Measurements from ENCODE around the gene TMEM138.
"Not testable (repeated sequence)": the region's sequence is repeated elsewhere in the genome, so short reads cannot be mapped to it uniquely, and the experiment has no call there.

The TMEM138 gene

DNA sequence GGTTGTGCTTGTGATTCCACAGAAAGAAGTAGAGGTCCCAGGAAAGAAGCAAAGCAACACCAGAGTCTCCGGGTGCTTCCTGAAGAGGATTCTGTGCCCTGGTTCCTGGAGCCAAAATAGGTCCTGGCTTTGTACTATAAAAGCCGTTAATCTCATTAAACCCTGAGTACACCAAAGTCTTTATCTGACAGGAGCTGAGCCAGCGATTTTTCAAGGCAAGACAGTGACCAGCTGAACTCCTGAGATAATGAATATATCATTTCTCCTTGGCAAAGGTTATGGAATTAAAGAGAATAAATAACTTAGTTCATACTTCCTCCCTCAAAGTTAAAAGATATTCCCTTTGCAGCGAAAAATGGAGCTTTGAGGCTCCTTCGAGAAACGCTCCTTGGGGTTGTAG, 5.2 kb downstream of the TMEM138 start:
- H3K27ac ChIP-seq (ENCODE audit: low read depth, low read length, severe bottlenecking): no peak overlapping the region

DNA sequence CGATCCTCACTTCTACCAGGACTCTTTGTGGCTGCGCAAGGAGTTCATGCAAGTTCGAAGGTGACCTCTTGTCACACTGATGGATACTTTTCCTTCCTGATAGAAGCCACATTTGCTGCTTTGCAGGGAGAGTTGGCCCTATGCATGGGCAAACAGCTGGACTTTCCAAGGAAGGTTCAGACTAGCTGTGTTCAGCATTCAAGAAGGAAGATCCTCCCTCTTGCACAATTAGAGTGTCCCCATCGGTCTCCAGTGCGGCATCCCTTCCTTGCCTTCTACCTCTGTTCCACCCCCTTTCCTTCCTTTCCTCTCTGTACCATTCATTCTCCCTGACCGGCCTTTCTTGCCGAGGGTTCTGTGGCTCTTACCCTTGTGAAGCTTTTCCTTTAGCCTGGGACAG, 6.5 kb downstream of the TMEM138 start:
- WGBS, 2 experiments (ENCODE audit: insufficient coverage in 2 of 2): 96 to 97% methylated on average over 7 of the region's 7 CpGs
- Histone ChIP-seq H3K4me1 (ENCODE audit: control insufficient read depth, insufficient read depth, low read length, poor library complexity, severe bottlenecking) (no peaks in the 10 kb centered on the region), H3K4me3 (ENCODE audit: extremely low read depth, insufficient read depth, low read length, poor library complexity, severe bottlenecking) (no peak overlapping the region), H3K36me3 (ENCODE audit: control insufficient read depth, insufficient read depth, low read length) (peaks cover 90% of the 10 kb centered on the region), H3K27ac (ENCODE audit: low read depth, low read length, severe bottlenecking) (no peak overlapping the region), H3K9me3 (ENCODE audit: control insufficient read depth, low read length) (peaks cover 10% of the 10 kb centered on the region)

More for the DNA sequence above, 5.2 kb downstream of the TMEM138 start:
- peaks cover 84% of the 10 kb centered on the region for H3K36me3 ChIP-seq (ENCODE audit: control insufficient read depth, insufficient read depth, low read length)
- no peak overlapping the region for H3K4me3 ChIP-seq (ENCODE audit: extremely low read depth, insufficient read depth, low read length, poor library complexity, severe bottlenecking)
- WGBS, 2 experiments (ENCODE audit: insufficient coverage in 2 of 2): 92 to 97% methylated on average over 2 to 6 of the region's 6 CpGs
- peaks cover 5% of the 10 kb centered on the region for H3K4me1 ChIP-seq (ENCODE audit: control insufficient read depth, insufficient read depth, low read length, poor library complexity, severe bottlenecking)
- peaks cover 7% of the 10 kb centered on the region for H3K9me3 ChIP-seq (ENCODE audit: control insufficient read depth, low read length)

DNA sequence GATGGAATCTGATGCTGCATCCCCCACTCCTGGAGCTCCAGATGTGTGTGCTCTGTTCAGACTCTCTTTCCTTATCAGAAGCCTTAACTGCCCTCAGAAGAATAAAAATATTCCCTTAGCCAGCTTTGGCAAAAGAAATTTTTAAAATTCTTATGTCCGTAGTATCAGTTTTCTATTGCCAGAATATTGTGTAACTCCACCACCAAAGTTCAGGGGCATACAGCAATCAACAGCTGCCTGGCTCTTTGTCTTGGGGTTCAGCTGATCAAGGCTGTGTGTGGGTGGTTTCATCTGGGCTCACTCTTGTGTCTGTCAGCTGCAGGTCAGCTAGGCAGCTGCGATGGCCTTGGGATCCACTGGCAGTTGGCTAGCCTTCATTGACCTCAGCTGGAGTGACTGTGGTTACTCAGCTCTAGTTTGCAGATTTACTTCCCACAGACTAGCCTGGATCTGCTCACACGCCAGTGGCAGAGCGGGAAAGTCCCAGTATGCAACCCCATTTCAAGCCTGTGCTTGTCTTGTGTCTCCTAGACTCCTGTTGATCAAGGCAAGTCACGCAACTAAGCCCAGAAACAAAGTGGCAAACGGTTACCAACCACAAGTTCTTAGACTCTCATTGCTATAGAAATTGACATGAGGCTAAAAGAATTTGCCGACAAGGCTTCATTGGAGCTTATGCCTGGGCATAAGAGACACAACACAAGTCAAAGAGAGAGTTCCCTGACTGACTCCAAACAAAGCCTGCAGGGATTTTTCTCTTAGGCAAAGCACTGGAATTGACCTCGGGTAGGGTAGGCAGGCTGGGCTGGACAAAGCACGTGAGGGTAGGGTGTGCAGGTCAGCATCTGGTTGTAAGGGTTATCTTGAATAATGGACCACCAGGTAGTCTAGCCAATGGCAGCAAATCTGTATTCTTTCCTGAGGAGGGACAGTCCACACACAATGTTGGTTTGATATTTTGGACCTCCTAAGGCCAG, 7.5 kb downstream of the TMEM138 start:
- H3K36me3 ChIP-seq (ENCODE audit: control insufficient read depth, insufficient read depth, low read length): peaks cover 88% of the 10 kb centered on the region

DNA sequence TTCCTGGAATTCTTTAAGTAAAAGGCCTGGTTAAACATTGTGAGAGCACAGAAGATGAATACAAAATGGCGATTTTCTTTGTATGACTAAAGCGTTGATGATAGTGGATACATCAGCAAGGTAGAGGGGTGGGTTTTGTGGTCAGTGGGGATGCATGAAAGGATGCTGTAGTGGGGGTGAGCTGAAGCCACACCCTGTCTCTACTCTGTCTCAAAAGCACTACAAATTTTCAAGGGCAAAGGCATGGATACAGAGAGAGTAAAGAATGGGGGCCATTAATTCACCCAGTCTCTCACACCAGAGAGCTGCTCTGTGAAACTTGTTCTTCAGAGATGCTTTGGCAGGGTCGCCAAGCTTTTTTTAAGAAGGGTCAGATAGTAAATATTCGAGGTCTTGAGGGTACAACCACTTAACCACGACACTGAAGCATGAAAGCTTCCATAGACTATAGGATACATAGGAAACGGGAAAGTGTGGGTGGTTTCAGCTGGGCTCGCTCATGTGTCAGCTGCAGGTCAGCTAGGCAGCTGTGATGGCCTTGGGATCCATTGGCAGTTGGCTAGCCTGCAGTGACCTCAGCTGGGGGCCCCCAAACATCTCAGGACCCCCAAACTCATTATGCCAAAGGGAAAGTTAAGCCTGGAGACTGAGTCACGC, 8.3 kb downstream of the TMEM138 start:
- 93 to 98% methylated on average over 7 of the region's 8 CpGs for WGBS, 2 experiments (ENCODE audit: insufficient coverage in 2 of 2)
- H3K36me3 ChIP-seq (ENCODE audit: control insufficient read depth, insufficient read depth, low read length): peaks cover 88% of the 10 kb centered on the region
- no peak overlapping the region for H3K27ac ChIP-seq (ENCODE audit: low read depth, low read length, severe bottlenecking)
- H3K4me1 ChIP-seq (ENCODE audit: control insufficient read depth, insufficient read depth, low read length, poor library complexity, severe bottlenecking): no peaks in the 10 kb centered on the region
- H3K9me3 ChIP-seq (ENCODE audit: control insufficient read depth, low read length): peaks cover 20% of the 10 kb centered on the region
- no peak overlapping the region for H3K4me3 ChIP-seq (ENCODE audit: extremely low read depth, insufficient read depth, low read length, poor library complexity, severe bottlenecking)

More for the DNA sequence above, 7.5 kb downstream of the TMEM138 start:
- no peak overlapping the region for H3K27ac ChIP-seq (ENCODE audit: low read depth, low read length, severe bottlenecking)
- 97 to 99% methylated on average over 8 of the region's 9 CpGs for WGBS, 2 experiments (ENCODE audit: insufficient coverage in 2 of 2)
- H3K9me3 ChIP-seq (ENCODE audit: control insufficient read depth, low read length): peaks cover 16% of the 10 kb centered on the region
- H3K4me1 ChIP-seq (ENCODE audit: control insufficient read depth, insufficient read depth, low read length, poor library complexity, severe bottlenecking): no peaks in the 10 kb centered on the region
- H3K4me3 ChIP-seq (ENCODE audit: extremely low read depth, insufficient read depth, low read length, poor library complexity, severe bottlenecking): no peak overlapping the region

DNA sequence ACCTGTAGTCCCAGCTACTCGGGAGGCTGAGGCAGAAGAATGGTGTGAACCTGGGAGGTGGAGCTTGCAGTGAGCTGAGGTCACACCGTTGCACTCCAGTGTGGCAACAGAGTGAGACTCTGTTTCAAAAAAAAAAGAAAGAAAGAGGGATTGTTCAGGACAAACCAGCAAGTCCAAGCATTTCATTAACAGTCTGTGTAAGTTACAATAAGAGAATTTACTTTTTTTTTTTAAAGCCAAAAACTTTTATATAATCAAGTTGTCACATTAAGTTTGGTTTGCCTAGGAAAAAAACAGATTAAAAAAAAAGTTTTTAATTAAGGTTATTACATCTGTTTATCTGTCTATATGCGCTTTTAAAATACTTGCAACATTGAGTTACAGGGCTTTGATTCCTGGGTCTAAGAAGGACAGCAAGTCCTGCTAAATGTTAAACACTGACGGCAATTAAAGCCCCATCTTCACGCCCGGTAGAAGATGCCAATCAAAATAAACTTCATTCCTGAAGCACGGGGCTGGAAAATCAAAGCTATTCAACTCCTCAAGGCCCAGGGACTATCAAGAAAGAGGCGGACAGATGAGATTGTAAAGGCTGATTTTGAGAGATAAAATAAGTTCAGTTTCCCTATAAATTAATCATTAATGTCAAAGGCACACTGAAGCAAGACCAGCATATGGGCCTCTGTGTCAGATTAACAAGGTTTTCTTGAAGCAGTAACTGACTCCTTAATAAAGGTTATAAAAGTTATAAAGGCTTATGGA, 10.7 kb downstream of the TMEM138 start:
- 95 to 96% methylated on average over 5 to 7 of the region's 8 CpGs for WGBS, 2 experiments (ENCODE audit: insufficient coverage in 2 of 2)
- H3K36me3 ChIP-seq (ENCODE audit: control insufficient read depth, insufficient read depth, low read length): peaks cover 78% of the 10 kb centered on the region
- no peaks in the 10 kb centered on the region for H3K4me1 ChIP-seq (ENCODE audit: control insufficient read depth, insufficient read depth, low read length, poor library complexity, severe bottlenecking)
- no peak overlapping the region for H3K4me3 ChIP-seq (ENCODE audit: extremely low read depth, insufficient read depth, low read length, poor library complexity, severe bottlenecking)
- peaks cover 22% of the 10 kb centered on the region for H3K9me3 ChIP-seq (ENCODE audit: control insufficient read depth, low read length)
- H3K27ac ChIP-seq (ENCODE audit: low read depth, low read length, severe bottlenecking): no peak overlapping the region

DNA sequence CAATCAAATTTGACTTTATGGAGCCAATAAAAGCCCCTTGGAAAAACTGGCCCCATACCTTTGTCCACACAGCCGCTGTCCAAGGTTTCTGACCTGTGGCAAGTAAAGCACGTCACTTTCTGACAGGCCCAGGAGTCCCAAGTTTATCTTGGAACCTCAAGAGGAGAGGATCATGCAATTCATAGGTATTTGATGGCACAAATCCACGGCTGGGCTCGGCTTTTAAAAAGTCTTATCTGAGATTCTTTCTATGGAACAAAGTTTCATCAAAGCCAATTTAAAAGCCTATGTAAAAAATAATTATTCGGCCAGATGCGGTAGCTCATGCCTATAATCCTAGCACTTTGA, 13.6 kb downstream of the TMEM138 start:
- Histone ChIP-seq H3K4me1 (ENCODE audit: control insufficient read depth, insufficient read depth, low read length, poor library complexity, severe bottlenecking) (no peaks in the 10 kb centered on the region), H3K4me3 (ENCODE audit: extremely low read depth, insufficient read depth, low read length, poor library complexity, severe bottlenecking) (no peak overlapping the region), H3K27ac (ENCODE audit: low read depth, low read length, severe bottlenecking) (no peak overlapping the region), H3K36me3 (ENCODE audit: control insufficient read depth, insufficient read depth, low read length) (peaks cover 49% of the 10 kb centered on the region), H3K9me3 (ENCODE audit: control insufficient read depth, low read length) (peaks cover 22% of the 10 kb centered on the region)
- WGBS, 2 experiments (ENCODE audit: insufficient coverage in 2 of 2): 94 to 98% methylated on average over 6 of the region's 6 CpGs

DNA sequence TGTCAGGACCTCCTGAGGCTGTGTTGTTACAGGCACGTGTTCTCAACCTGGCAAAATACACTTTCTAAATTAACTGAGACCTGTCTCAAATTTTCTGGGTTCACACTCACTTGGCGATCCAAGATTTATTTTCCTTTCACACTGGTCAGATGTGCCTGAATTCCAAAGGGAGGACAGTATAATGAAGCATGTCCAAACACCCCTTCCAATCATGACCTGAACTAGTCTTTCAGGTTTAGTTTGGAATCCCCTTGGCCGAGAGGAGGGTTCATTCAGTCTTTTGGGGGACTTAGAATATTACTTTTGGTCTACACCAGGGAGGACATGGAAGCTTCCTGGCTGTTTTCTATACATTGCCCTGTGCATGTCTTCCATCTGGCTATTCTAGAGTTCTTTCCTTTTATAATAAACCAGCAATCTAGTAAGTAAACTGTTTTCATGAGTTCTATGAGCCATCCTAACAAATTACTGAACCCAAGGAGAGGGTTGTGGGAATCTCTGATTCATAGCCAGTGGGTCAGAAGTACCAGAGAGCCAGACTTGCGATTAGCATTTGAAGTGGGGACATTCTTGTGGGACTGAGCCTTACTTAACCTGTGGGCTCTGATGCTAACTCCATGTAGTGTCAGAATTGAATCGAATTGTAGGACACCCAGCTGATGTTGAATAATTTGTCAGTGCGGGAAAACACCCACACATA, 15.4 kb downstream of the TMEM138 start:
- WGBS, 2 experiments (ENCODE audit: insufficient coverage in 2 of 2): 90 to 97% methylated on average over 2 to 3 of the region's 6 CpGs
- Histone ChIP-seq H3K9me3 (ENCODE audit: control insufficient read depth, low read length) (peaks cover 15% of the 10 kb centered on the region), H3K4me1 (ENCODE audit: control insufficient read depth, insufficient read depth, low read length, poor library complexity, severe bottlenecking) (no peaks in the 10 kb centered on the region), H3K4me3 (ENCODE audit: extremely low read depth, insufficient read depth, low read length, poor library complexity, severe bottlenecking) (no peak overlapping the region), H3K36me3 (ENCODE audit: control insufficient read depth, insufficient read depth, low read length) (peaks cover 36% of the 10 kb centered on the region), H3K27ac (ENCODE audit: low read depth, low read length, severe bottlenecking) (no peak overlapping the region)

DNA sequence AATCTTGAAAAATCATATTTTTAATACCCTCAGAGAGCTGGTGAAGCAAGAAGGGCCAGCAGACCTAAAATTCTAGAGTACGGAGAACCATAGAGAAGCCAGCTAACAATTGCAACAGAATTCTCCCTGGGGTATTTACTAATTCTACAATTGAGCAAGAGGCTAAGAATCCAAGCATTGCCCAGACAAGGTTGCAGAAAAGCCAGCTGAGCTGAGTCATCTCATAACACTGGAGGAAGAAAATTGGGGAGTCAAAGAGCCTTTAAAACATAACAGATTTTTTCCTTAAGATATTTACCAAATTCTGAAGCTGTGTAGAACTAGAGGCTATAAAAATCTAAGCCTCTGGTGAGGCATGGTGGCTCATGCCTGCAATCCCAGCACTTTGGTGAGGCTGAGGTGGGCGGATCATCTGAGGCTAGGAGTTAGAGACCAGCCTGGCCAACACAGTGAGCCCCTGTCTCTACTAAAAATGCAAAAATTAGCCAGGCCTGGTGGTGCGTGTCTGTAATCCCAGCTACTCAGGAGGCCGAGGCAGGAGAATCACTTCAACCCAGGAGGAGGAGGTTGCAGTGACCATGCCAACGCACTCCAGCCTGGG, 16.6 kb downstream of the TMEM138 start:
- peaks cover 30% of the 10 kb centered on the region for H3K36me3 ChIP-seq (ENCODE audit: control insufficient read depth, insufficient read depth, low read length)
- no peak overlapping the region for H3K27ac ChIP-seq (ENCODE audit: low read depth, low read length, severe bottlenecking)
- 95 to 100% methylated on average over 2 to 3 of the region's 5 CpGs for WGBS, 2 experiments (ENCODE audit: insufficient coverage in 2 of 2)
- H3K4me1 ChIP-seq (ENCODE audit: control insufficient read depth, insufficient read depth, low read length, poor library complexity, severe bottlenecking): no peaks in the 10 kb centered on the region
- peaks cover 12% of the 10 kb centered on the region for H3K9me3 ChIP-seq (ENCODE audit: control insufficient read depth, low read length)
- H3K4me3 ChIP-seq (ENCODE audit: extremely low read depth, insufficient read depth, low read length, poor library complexity, severe bottlenecking): no peak overlapping the region

DNA sequence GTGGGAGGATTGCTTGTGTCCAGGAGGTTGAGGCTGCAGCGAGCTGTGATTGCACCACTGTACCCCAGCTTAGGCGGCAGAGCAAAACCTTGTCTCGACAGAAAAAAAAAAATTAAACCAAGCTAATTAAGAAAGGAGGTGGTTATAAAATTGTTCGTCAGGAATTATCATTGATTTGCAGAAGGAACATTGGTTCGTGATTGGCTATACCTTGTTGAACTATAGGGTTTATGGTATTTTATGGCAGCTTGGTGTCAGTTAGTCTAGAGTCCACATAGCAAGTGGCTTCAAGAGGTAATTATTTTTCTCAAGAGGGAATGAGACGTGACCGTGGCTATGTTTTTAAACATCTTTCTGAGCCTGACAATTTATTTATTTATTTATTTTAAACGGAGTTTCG, 18.7 kb downstream of the TMEM138 start:
- Histone ChIP-seq H3K9me3 (ENCODE audit: control insufficient read depth, low read length) (no peaks in the 10 kb centered on the region), H3K4me1 (ENCODE audit: control insufficient read depth, insufficient read depth, low read length, poor library complexity, severe bottlenecking) (no peaks in the 10 kb centered on the region), H3K4me3 (ENCODE audit: extremely low read depth, insufficient read depth, low read length, poor library complexity, severe bottlenecking) (no peak overlapping the region), H3K27ac (ENCODE audit: low read depth, low read length, severe bottlenecking) (no peak overlapping the region), H3K36me3 (ENCODE audit: control insufficient read depth, insufficient read depth, low read length) (peaks cover 10% of the 10 kb centered on the region)
- 96 to 98% methylated on average over 5 of the region's 9 CpGs for WGBS, 2 experiments (ENCODE audit: insufficient coverage in 2 of 2)

DNA sequence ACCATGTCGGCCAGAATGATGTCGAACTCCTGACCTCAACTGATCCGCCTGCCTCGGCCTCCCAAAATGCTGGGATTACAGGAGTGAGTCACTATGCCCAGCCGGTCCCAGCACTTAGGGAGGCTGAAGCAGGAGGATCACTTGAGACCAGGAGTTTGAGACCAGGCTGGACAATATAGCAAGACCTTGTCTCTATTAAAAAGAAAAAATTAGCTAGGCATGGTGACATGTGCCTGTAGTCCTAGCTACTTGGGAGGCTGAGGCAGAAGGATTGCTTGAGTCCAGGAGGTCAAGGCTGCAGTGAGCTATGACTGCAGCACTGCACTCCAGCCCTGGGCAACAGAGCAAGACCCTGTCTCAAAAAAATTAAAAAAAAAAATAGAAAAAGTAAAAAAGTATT, 21.7 kb downstream of the TMEM138 start:
- H3K4me3 ChIP-seq (ENCODE audit: extremely low read depth, insufficient read depth, low read length, poor library complexity, severe bottlenecking); H3K9me3 ChIP-seq (ENCODE audit: control insufficient read depth, low read length); H3K36me3 ChIP-seq (ENCODE audit: control insufficient read depth, insufficient read depth, low read length); H3K27ac ChIP-seq (ENCODE audit: low read depth, low read length, severe bottlenecking); H3K4me1 ChIP-seq (ENCODE audit: control insufficient read depth, insufficient read depth, low read length, poor library complexity, severe bottlenecking): not testable (repeated sequence)
- WGBS, 2 experiments (ENCODE audit: insufficient coverage in 2 of 2): 93 to 100% methylated on average over 5 of the region's 5 CpGs
